KG1 (cell line): Measurements from ENCODE around the gene ICAM3.
A peak's percentile ranks its signal among the peaks of the same experiment; 100 is the strongest.

Experiments
- DNase-seq: peaks from one replicate; lab custom pipeline; 2025; lab: John Stamatoyannopoulos, UW

The ICAM3 gene

DNA sequence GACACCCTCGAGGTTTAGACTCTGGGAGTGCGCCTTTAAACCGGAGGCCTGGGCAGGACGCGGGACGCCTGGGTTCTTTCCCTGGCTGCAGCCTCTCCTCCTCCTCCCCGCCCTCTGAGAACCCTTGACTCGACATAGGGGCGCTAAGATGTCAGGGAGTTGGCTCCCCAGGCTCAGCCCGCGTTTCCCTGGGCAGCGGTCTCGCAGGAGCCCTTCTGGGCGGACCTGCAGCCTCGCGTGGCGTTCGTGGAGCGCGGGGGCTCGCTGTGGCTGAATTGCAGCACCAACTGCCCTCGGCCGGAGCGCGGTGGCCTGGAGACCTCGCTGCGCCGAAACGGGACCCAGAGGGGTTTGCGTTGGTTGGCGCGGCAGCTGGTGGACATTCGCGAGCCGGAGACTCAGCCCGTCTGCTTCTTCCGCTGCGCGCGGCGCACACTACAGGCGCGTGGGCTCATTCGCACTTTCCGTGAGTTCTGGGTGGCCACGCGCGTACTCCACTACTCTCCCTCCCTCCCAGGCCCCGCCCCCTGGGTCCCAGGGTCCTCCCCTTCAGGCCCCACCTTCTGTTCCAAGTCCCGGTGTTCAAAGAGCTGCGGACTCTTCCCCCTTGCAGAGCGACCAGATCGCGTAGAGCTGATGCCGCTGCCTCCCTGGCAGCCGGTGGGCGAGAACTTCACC lies 48.4 kb downstream of the ICAM3 start:
- DNase-seq, result peak; percentile 11

GRCh38 chr19:10290357-10290875 lies 49.0 kb downstream of the ICAM3 start:
- no peak for DNase-seq

DNA sequence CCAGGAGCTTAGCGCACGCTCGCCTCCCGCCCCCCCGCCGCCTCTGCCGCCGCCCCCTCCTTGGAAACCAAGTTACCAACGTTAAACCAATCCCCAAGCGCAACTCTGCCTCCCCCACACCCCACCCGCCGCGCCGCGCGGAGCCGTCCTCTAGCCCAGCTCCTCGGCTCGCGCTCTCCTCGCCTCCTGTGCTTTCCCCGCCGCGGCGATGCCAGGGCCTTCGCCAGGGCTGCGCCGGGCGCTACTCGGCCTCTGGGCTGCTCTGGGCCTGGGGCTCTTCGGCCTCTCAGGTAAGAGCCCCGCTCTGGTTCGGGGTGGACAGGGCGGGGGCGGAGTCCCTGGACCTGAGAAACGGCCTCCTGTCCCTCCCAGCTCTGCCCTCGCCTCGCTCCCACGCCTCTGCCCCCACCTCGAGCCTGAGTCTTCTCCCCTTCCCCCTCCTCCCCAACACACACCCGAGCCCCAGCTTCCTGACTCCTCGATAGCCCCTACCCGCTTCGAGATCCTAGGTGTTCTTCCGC lies 49.5 kb downstream of the ICAM3 start, which contains the start of gene ICAM5:
ICAM5 (plus strand) TSS at position 117 of the 521 bp plus-strand sequence; CDS start at position 209, 92 bp downstream.
- no peak for DNase-seq

GRCh38 chr19:10289167-10289835 lies 50.1 kb downstream of the ICAM3 start:
- DNase-seq, result no peak

- DNase-seq, result no peak
Observed at GRCh38 chr19:10288662-10289166, 50.7 kb downstream of the ICAM3 start.

DNA sequence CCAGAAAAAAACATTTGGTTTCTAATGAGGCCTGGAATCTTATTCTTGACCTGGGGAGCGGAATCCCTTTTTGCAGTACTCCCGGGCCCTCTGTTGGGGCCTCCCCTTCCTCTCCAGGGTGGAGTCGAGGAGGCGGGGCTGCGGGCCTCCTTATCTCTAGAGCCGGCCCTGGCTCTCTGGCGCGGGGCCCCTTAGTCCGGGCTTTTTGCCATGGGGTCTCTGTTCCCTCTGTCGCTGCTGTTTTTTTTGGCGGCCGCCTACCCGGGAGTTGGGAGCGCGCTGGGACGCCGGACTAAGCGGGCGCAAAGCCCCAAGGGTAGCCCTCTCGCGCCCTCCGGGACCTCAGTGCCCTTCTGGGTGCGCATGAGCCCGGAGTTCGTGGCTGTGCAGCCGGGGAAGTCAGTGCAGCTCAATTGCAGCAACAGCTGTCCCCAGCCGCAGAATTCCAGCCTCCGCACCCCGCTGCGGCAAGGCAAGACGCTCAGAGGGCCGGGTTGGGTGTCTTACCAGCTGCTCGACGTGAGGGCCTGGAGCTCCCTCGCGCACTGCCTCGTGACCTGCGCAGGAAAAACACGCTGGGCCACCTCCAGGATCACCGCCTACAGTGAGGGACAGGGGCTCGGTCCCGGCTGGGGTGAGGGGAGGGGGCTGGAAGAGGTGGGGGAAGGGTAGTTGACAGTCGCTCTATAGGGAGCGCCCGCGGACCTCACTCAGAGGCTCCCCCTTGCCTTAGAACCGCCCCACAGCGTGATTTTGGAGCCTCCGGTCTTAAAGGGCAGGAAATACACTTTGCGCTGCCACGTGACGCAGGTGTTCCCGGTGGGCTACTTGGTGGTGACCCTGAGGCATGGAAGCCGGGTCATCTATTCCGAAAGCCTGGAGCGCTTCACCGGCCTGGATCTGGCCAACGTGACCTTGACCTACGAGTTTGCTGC lies 52.4 kb downstream of the ICAM3 start, which contains the start of gene ICAM4:
ICAM4 (plus strand) TSS at position 153 of the 935 bp plus-strand sequence; CDS start at position 211, 58 bp downstream.
- DNase-seq, result no peak

DNA sequence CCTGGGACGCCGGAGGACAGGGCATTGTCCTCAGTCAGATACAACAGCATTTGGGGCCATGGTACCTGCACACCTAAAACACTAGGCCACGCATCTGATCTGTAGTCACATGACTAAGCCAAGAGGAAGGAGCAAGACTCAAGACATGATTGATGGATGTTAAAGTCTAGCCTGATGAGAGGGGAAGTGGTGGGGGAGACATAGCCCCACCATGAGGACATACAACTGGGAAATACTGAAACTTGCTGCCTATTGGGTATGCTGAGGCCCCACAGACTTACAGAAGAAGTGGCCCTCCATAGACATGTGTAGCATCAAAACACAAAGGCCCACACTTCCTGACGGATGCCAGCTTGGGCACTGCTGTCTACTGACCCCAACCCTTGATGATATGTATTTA lies 54.0 kb downstream of the ICAM3 start:
- DNase-seq, result no peak

GRCh38 chr19:10284960-10285278 lies 54.5 kb downstream of the ICAM3 start:
- no peak for DNase-seq

- no peak for DNase-seq
Observed at GRCh38 chr19:10284065-10284959, 55.1 kb downstream of the ICAM3 start.
